Stimulated activated memory B cell treated with anti-CD40 and anti-IgM and Interleukin-4, amounts not matched to agents 10 μg/mL and 1 μg/mL and 100 μg/mL, for 72 hours (primary cell): ENCODE results near the gene RNU7-1.
"Not testable (repeated sequence)": the region's sequence is repeated elsewhere in the genome, so short reads cannot be mapped to it uniquely, and the experiment has no call there.

Experiments used
- ATAC-seq: fragments of 150-1000 bp; cut with Tn5 transposase; 2 replicates; pipeline ENCODE4 v1.10.0; 2021
- H3K27ac Mint-ChIP-seq: one replicate; pipeline ENCODE4 v1.8.0; 2022; ENCODE audit warnings: mild to moderate bottlenecking, mixed read lengths
- H3K27me3 Mint-ChIP-seq: one replicate; pipeline ENCODE4 v1.8.0; 2022; ENCODE audit warnings: mixed read lengths
- H3K36me3 Mint-ChIP-seq: one replicate; pipeline ENCODE4 v1.8.0; 2022; ENCODE audit warnings: mixed read lengths
- H3K4me1 Mint-ChIP-seq: one replicate; pipeline ENCODE4 v1.8.0; 2022; ENCODE audit warnings: mixed read lengths
- H3K4me3 Mint-ChIP-seq: one replicate; pipeline ENCODE4 v1.8.0; 2022; ENCODE audit warnings: mild to moderate bottlenecking, moderate library complexity, mixed read lengths
- H3K9me3 Mint-ChIP-seq: one replicate; pipeline ENCODE4 v1.8.0; 2022; ENCODE audit warnings: mixed read lengths

The RNU7-1 gene

DNA sequence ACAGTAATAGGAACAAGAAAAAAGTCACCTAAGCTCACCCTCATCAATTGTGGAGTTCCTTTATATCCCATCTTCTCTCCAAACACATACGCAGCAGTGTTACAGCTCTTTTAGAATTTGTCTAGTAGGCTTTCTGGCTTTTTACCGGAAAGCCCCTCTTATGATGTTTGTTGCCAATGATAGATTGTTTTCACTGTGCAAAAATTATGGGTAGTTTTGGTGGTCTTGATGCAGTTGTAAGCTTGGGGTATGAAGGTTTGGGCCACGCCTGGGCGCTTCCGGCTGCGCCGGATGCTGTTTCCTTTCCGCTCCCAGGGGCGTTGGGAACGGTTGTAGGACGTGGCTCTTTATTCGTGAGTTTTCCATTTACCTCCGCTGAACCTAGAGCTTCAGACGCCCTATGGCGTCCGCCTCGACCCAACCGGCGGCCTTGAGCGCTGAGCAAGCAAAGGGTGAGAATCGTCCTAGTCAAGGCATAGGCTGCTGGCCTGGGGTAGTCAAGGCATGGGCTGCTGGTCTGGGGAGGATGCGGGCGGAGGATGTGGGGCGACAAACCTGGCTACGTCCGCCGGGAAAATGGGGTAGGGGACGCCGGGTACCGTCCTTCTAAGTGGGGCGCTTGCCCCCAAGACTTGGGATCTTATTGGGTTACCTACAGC lies at the start of gene RNU7-1, which contains the start of gene C12orf57:
RNU7-1 (plus strand) TSS at position 95 of the 659 bp plus-strand sequence.
C12orf57 (plus strand) TSS at position 301 of the 659 bp plus-strand sequence; CDS start at position 401, 100 bp downstream.
- no peaks in the 10 kb centered on the region for H3K27me3 Mint-ChIP-seq
- peak within 1 kb of the TSS; percentile 84 for H3K4me3 Mint-ChIP-seq
- peak; percentile 81 for ATAC-seq
- H3K4me1 Mint-ChIP-seq, result peaks cover 77% of the 10 kb centered on the region
- peaks cover 28% of the 10 kb centered on the region for H3K36me3 Mint-ChIP-seq
- H3K27ac Mint-ChIP-seq, result peak within 1 kb of the TSS; percentile 98
- no peaks in the 10 kb centered on the region for H3K9me3 Mint-ChIP-seq

DNA sequence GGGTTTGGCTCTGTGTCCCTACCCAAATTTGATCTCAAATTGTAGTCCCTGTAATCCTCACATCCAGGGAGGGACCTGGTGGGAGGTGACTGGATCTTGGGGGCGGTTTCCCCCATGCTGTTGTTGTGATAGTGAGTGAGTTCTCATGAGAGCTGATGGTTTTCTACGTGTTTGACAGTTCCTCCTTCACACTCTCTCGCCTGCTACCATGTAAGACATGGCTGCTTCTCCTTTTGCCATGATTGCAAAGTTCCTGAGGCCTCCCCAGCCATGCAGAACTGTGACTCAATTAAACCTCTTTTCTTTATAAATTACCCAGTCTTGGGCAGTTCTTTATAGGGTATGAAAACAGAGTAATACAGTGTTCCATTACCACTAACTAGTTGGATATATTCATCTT lies 49.3 kb upstream of the RNU7-1 start:
- Mint-ChIP-seq H3K27me3 (no peaks in the 10 kb centered on the region), H3K9me3 (no peaks in the 10 kb centered on the region), H3K27ac (no peak overlapping the region), H3K4me3 (no peak overlapping the region), H3K36me3 (no peaks in the 10 kb centered on the region), H3K4me1 (peaks cover 17% of the 10 kb centered on the region)
- ATAC-seq, result no peak

DNA sequence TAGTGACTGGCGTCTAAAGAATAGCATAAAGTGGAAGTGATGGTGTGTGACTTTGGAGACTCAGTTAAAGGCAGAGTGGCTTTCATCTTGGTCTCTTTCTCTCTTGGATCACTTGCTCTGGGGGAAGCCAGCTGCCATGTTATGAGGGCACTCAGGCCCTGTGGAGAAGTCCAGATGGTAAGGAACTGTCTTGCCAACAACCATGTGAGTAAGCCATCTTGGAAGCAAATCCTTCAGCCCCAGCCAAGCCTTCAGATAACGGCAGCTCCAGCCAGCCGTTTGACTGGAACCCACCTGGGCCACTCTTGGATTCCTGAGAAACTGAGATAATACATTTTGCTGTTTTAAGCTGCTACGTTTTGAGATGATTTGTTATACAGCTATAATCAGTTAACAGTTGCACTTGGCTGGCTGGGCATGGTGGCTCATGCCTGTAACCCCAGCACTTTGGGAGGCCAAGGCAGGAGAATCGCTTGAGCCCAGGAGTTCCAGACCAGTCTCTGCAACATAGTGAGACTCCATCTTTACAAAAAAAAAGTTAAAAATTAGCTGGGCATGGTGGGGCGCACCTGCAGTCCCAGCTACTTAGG lies 46.7 kb upstream of the RNU7-1 start:
- Mint-ChIP-seq H3K27me3 (no peaks in the 10 kb centered on the region), H3K4me3 (no peak overlapping the region), H3K36me3 (no peaks in the 10 kb centered on the region), H3K9me3 (no peaks in the 10 kb centered on the region), H3K27ac (no peak overlapping the region), H3K4me1 (peaks cover 7% of the 10 kb centered on the region)
- no peak for ATAC-seq

DNA sequence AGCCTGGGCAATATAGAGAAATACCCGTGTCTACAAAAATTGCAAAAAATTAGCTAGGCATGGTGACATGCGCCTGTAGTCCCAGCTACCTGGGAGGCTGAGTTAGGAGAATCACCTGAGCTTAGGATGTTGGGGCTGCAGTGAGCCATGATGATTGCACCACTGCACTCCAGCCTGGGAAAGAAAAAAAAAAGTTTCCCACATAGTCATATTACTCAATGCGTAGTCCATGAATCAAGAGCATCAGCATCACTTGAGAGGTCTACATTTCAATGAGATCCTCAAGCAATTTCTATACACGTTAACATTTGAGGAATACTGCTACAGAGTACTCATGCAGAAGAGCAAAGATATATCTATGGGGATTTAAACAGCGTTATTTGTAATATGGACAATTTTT lies 44.2 kb upstream of the RNU7-1 start:
- Mint-ChIP-seq H3K27me3 (no peaks in the 10 kb centered on the region), H3K36me3 (no peaks in the 10 kb centered on the region), H3K4me3 (no peak overlapping the region), H3K27ac (no peak overlapping the region), H3K4me1 (peaks cover 7% of the 10 kb centered on the region), H3K9me3 (no peaks in the 10 kb centered on the region)
- ATAC-seq, result no peak

DNA sequence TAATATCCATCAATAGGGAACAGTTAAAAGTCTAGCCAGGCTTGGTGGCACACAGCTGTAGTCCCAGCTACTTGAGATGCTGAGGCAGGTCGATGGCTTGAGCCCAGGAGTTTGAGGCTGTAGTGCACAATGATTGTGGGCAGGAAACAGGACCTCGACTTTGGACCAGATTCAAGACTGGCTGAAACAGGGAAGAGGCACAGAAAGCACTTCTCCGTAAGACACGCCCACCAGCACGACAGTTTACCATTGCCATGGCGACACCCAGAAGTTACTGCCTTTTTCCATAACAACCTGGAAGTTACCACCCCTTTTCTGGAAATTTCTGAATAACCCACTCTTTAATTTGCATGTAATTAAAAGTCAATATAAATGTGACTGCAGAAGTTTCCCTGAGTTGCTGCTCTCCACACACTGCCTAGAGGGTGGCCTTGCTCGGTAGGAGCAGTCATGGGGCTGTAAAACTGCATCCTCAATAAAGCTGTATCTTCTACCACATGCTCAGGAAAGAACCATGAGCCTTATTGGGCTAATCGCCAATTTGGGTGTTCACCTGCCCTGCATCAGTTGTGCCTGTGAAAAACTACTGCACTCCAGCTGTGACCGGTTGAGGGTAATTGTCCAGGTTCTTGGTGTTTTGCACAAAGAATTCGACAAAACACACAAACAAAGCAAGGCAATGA lies 43.6 kb upstream of the RNU7-1 start:
- H3K9me3 Mint-ChIP-seq, result no peaks in the 10 kb centered on the region
- peaks cover 7% of the 10 kb centered on the region for H3K4me1 Mint-ChIP-seq
- no peak overlapping the region for H3K4me3 Mint-ChIP-seq
- no peaks in the 10 kb centered on the region for H3K36me3 Mint-ChIP-seq
- no peak overlapping the region for H3K27ac Mint-ChIP-seq
- H3K27me3 Mint-ChIP-seq, result no peaks in the 10 kb centered on the region
- ATAC-seq, result no peak

DNA sequence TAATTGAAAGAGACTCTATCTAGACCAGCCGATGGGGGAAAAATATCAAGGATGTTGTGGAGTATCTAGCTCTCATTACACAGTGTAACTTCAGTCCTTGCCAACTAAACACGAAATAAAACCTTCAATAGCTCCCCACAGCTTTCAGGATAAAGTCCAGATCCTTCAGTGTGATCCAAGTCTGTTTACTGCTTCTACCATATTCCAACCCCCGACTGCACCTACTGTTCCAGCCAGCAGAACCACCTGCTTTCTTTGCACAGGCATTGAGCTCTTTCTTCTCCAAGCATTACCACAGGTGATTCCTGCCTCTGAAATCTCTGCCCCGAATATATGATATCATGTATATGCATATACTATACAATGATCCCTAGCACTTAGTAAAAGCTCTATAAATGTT lies 41.2 kb upstream of the RNU7-1 start:
- no peaks in the 10 kb centered on the region for H3K9me3 Mint-ChIP-seq
- ATAC-seq, result no peak
- no peaks in the 10 kb centered on the region for H3K27me3 Mint-ChIP-seq
- no peak overlapping the region for H3K27ac Mint-ChIP-seq
- peaks cover 7% of the 10 kb centered on the region for H3K4me1 Mint-ChIP-seq
- H3K4me3 Mint-ChIP-seq, result no peak overlapping the region
- H3K36me3 Mint-ChIP-seq, result no peaks in the 10 kb centered on the region

DNA sequence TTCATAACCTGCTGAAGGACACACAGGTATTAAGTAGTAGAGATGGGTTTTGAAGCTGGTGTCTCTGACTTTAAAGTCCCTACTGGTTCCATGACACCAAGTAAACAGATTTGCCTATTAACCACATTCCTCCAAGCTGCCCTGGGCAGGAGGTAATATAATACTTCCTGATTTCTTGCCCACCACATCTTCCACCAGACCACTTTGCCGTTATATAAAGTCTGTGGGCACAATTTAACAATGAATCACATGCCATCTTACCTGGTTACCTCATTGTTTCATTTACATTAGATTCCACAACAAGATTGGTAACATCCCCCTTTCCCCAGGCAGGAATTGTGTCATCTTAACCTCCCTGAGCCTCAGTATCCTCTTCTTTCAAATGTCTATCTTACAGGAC lies 39.9 kb upstream of the RNU7-1 start:
- Mint-ChIP-seq H3K36me3 (no peaks in the 10 kb centered on the region), H3K9me3 (no peaks in the 10 kb centered on the region), H3K4me3 (no peak overlapping the region), H3K27ac (no peak overlapping the region), H3K27me3 (no peaks in the 10 kb centered on the region), H3K4me1 (peaks cover 7% of the 10 kb centered on the region)
- ATAC-seq, result no peak

DNA sequence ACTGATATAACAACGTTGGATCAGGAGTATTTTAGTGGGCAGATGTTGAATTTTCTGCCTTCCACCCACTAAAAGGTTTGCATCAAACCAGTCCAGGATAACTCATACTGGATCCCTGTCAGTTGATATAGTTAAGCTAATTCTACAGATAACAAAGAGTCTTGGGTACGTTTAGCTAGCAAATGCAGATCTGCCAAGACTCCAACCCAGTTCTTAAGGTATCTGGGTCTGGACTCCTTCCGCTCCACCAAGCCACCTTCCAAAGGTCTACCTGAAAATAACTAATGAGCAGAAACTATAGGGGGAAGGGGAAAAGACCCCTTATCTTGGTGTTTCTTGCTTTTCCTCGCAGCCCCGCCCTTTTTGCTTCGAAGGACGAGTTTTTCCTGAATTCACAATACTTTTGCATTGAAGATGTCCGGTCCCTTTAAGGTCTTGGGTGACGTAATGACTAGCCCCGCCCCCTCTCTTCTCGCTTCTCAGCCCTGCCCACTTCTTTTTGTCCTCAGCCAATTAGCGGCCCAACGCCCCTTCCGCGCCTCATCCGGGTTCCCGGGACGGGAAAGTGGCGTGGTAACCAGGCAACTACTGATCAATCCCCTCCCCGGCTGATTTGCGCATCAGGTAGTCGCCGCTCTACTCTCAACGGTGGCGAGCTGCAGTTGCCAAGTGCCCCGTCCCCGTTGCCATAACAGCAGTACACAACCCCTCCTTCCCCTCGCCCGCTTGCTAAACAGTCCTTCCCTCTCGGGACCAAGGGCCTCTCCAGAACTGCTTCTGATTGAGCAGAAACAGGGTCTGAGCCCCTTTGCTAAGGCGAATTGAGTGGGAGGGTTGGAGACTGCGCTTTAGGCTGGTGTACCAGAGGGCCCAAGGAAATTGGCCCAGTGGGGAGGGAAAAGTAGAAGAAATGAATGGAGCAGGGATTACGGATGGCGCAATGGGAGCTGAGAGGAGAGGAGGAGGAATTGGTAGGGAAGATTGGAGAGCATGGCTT lies 39.0 kb upstream of the RNU7-1 start, which contains the start of gene LRRC23:
LRRC23 (plus strand) TSS at position 543 of the 997 bp plus-strand sequence. CDS start 812 bp downstream, outside the sequence.
- H3K27ac Mint-ChIP-seq, result no peak within 1 kb of the TSS
- peaks cover 3% of the 10 kb centered on the region for H3K4me1 Mint-ChIP-seq
- no peaks in the 10 kb centered on the region for H3K27me3 Mint-ChIP-seq
- H3K9me3 Mint-ChIP-seq, result no peaks in the 10 kb centered on the region
- no peak within 1 kb of the TSS for H3K4me3 Mint-ChIP-seq
- no peaks in the 10 kb centered on the region for H3K36me3 Mint-ChIP-seq
- peak; percentile 99 for ATAC-seq

DNA sequence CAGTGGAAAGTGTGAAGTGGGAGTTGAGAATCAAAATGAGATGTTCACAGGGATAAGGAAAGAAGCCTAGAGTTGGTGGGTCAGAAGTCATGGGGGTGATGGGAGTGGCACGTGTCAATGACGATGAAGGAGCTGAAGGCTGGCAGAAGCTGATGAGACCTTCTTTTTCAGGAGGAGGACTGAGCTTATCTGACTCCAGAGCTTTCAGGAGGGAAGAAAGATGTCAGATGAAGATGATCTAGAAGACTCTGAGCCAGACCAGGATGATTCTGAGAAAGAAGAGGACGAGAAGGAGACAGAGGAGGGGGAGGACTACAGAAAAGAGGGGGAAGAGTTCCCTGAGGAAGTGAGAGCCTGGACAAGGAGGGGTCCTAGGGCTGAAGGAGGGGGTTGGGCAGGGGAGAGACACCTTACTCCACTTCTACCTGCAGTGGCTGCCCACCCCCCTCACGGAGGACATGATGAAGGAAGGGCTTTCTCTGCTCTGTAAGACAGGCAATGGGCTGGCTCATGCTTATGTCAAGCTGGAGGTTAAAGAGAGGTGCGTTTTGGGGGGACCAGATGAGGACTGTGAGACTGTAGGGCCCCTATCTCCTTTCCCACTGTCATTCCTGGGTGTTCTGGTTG lies 38.1 kb upstream of the RNU7-1 start:
- no peak overlapping the region for H3K27ac Mint-ChIP-seq
- no peaks in the 10 kb centered on the region for H3K9me3 Mint-ChIP-seq
- H3K36me3 Mint-ChIP-seq, result no peaks in the 10 kb centered on the region
- H3K27me3 Mint-ChIP-seq, result no peaks in the 10 kb centered on the region
- no peak for ATAC-seq
- H3K4me1 Mint-ChIP-seq, result no peaks in the 10 kb centered on the region
- H3K4me3 Mint-ChIP-seq, result no peak overlapping the region

DNA sequence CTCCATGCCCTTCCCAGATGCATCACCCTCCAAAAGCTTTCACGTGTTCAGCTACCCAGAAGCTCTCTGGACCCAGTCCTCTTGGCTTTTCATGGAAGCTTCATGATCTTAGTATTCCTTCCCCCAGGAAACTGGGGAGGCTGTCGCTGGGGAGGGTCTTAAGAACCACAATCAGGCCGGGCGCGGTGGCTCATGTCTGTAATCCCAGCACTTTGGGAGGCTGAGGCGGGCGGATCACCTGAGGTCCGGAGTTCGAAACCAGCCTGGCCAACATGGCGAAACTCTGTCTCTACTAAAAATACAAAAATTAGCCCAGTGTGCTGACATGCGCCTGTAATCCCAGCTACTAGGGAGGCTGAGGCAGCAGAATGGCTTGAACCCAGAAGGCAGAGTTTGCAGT lies 35.5 kb upstream of the RNU7-1 start:
- not testable (repeated sequence) for H3K27me3 Mint-ChIP-seq, H3K36me3 Mint-ChIP-seq, H3K4me1 Mint-ChIP-seq, H3K4me3 Mint-ChIP-seq, ATAC-seq, H3K9me3 Mint-ChIP-seq, H3K27ac Mint-ChIP-seq

DNA sequence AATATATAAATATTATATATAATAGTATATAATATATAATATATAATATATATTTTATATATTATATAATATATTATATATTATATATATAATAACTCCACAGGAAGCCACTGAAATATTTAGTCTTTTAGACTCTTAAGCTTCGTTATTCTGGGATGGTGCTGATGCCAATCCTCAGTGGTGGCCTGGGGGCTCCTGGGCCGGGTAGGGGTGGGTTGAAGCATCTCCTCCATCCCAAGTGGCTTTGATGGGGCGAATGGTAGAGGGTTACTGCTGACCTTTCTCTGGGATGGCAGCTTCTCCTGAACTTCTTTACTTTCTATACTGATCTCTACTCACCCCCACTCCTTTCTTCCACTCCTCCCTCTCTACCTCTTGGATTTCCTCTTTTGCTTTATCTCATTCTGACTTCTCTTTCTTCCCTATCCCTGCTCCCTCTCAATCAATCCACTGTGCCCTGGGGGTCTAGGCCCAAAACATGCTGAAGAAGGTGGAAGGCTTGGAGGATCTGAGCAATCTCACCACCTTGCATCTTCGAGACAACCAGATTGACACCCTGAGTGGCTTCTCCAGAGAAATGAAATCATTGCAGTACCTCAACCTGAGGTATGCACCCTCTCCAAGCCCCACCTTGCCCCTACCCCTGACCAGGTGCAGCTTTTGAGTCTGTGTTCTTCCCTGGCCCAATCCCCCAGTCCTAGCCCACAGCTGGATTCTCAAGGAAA lies 34.0 kb upstream of the RNU7-1 start:
- H3K9me3 Mint-ChIP-seq, result no peaks in the 10 kb centered on the region
- ATAC-seq, result no peak

DNA sequence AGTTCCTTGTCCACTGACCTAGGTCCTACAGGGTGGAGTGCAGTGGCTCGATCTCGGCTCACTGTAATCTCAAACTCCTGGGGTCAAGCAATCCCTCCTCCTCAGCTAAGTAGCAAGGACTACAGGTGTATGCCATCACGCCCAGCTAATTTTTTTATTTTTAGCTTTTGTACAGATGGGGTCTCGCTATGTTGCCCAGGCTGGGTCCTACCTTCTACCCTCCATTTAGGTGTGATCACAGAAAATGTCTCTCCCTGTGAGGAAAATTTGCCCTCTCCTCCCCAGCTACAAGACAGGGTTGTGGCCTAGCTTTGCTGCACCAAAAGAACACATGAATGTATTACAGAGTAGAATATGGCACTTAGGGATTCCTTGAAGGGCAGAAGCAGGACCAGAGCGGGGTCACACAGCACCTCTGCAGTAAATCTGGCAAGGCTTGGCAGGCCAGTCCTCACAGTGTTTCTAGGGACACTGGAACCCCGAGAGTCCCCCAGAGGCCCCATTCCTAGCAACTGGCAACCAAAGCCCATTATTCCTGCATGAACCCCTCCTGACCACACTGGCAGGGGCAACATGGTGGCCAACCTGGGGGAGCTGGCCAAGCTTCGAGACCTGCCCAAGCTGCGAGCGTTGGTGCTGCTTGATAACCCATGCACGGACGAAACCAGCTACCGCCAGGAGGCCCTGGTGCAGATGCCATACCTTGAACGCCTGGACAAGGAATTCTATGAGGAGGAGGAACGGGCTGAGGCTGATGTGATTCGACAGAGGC lies 31.3 kb upstream of the RNU7-1 start:
- Mint-ChIP-seq H3K27me3 (no peaks in the 10 kb centered on the region), H3K9me3 (no peaks in the 10 kb centered on the region), H3K4me1 (peaks cover 26% of the 10 kb centered on the region), H3K4me3 (peak overlapping the region; percentile 7), H3K36me3 (peaks cover 10% of the 10 kb centered on the region), H3K27ac (peak overlapping the region; percentile 91)
- no peak for ATAC-seq

More for the DNA sequence above, 34.0 kb upstream of the RNU7-1 start:
- Mint-ChIP-seq H3K27ac (no peak overlapping the region), H3K36me3 (no peaks in the 10 kb centered on the region), H3K4me1 (peaks cover 9% of the 10 kb centered on the region), H3K4me3 (no peak overlapping the region), H3K27me3 (no peaks in the 10 kb centered on the region)

DNA sequence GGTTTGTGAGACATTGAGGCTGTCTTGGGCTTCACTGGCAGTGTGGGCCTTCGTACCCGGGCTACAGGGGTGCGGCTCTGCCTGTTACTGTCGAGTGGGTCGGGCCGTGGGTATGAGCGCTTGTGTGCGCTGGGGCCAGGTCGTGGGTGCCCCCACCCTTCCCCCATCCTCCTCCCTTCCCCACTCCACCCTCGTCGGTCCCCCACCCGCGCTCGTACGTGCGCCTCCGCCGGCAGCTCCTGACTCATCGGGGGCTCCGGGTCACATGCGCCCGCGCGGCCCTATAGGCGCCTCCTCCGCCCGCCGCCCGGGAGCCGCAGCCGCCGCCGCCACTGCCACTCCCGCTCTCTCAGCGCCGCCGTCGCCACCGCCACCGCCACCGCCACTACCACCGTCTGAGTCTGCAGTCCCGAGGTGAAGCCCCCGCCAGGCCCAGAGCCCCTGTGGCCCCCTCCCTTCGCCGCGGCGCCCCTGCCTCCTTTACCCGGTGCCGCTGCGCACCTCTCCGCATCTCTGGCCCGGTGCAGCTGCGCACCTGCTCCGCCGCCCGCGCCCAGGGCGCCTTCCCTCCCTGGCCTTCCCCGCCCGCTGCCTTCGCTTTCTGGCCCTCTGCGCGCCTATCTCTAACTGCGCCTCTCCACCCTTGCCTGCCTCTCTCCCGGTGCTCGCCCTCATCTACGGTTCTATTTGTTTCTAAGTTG lies 29.2 kb upstream of the RNU7-1 start, which contains the start of gene ENO2:
ENO2 (plus strand) TSS at position 335 of the 701 bp plus-strand sequence. CDS start 1,253 bp downstream, outside the sequence.
- peak within 1 kb of the TSS; percentile 98 for H3K4me3 Mint-ChIP-seq
- peaks cover 13% of the 10 kb centered on the region for H3K36me3 Mint-ChIP-seq
- H3K27me3 Mint-ChIP-seq, result no peaks in the 10 kb centered on the region
- H3K9me3 Mint-ChIP-seq, result no peaks in the 10 kb centered on the region
- ATAC-seq, result peak; percentile 92
- H3K27ac Mint-ChIP-seq, result peak within 1 kb of the TSS; percentile 91
- H3K4me1 Mint-ChIP-seq, result peaks cover 28% of the 10 kb centered on the region
